ENCODE results near the gene PPP2R2C. TPM values are rescaled to one million over a fixed set of nuclear protein-coding genes. Genes with fewer than 3 reads are reported as not detected.

PPP2R2C gene
- total and polyA plus RNA-seq, 4 experiments from 2014 or later, result not detected

GRCh38 chr4:6449335-6449734 is 23.1 kb downstream of the PPP2R2C start:
- H3K4me3 ChIP-seq (ENCODE audit: low read length in 2 of 2), result no peak overlapping the region
- H3K9me3 Mint-ChIP-seq, result no peaks in the 10 kb centered on the region
- no peaks in the 10 kb centered on the region for H3K4me1 ChIP-seq (ENCODE audit: insufficient read depth, low read length)
- no peaks in the 10 kb centered on the region for H3K36me3 ChIP-seq (ENCODE audit: insufficient read depth, low read length)
- H3K27me3 Mint-ChIP-seq, result peaks cover 5 to 22% of the 10 kb centered on the region in 2 donors
- H3K4me3 Mint-ChIP-seq, result no peak overlapping the region
- H3K36me3 Mint-ChIP-seq, result no peaks in the 10 kb centered on the region
- intact Hi-C loops (cut with micrococcal nuclease), result no loop called here
- H3K27ac ChIP-seq (ENCODE audit: low read depth, low read length), result no peak overlapping the region
- H3K27me3 ChIP-seq (ENCODE audit: insufficient read depth, low read length), result no peaks in the 10 kb centered on the region
- no peaks in the 10 kb centered on the region for H3K4me1 Mint-ChIP-seq
- ChIA-PET POLR2A (ENCODE audit: partially characterized antibody) (no interaction called here), CTCF (ENCODE audit: partially characterized antibody) (no interaction called here)
- no peaks in the 10 kb centered on the region for H3K9me3 ChIP-seq (ENCODE audit: control insufficient read depth in 1 of 2, low read length in 2 of 2)
- DNase-seq, result no peak
- no peak overlapping the region for H3K27ac Mint-ChIP-seq

- H3K27ac Mint-ChIP-seq, result no peak overlapping the region
- ChIA-PET POLR2A (ENCODE audit: partially characterized antibody) (no interaction called here), CTCF (ENCODE audit: partially characterized antibody) (no interaction called here)
- H3K36me3 Mint-ChIP-seq, result no peaks in the 10 kb centered on the region
- Histone ChIP-seq H3K27ac (ENCODE audit: low read depth, low read length) (no peak overlapping the region), H3K4me1 (ENCODE audit: insufficient read depth, low read length) (no peaks in the 10 kb centered on the region), H3K27me3 (ENCODE audit: insufficient read depth, low read length) (no peaks in the 10 kb centered on the region), H3K4me3 (ENCODE audit: low read length in 2 of 2) (no peak overlapping the region), H3K36me3 (ENCODE audit: insufficient read depth, low read length) (no peaks in the 10 kb centered on the region), H3K9me3 (ENCODE audit: control insufficient read depth in 1 of 2, low read length in 2 of 2) (no peaks in the 10 kb centered on the region)
- intact Hi-C loops (cut with micrococcal nuclease), result no loop called here
- H3K4me3 Mint-ChIP-seq, result no peak overlapping the region
- H3K9me3 Mint-ChIP-seq, result no peaks in the 10 kb centered on the region
- peaks cover 5 to 23% of the 10 kb centered on the region in 2 donors for H3K27me3 Mint-ChIP-seq
- H3K4me1 Mint-ChIP-seq, result no peaks in the 10 kb centered on the region
- no peak for DNase-seq
Observed at GRCh38 chr4:6448476-6449170, 23.8 kb downstream of the PPP2R2C start.

- POLR2A ChIA-PET (ENCODE audit: partially characterized antibody), result no interaction called here
- H3K27me3 Mint-ChIP-seq, result peaks cover 5 to 23% of the 10 kb centered on the region in 2 donors
- no peaks in the 10 kb centered on the region for H3K27me3 ChIP-seq (ENCODE audit: insufficient read depth, low read length)
- H3K9me3 ChIP-seq (ENCODE audit: control insufficient read depth in 1 of 2, low read length in 2 of 2), result no peaks in the 10 kb centered on the region
- no peaks in the 10 kb centered on the region for H3K4me1 ChIP-seq (ENCODE audit: insufficient read depth, low read length)
- intact Hi-C loops (cut with micrococcal nuclease), result no loop called here
- H3K9me3 Mint-ChIP-seq, result no peaks in the 10 kb centered on the region
- H3K27ac ChIP-seq (ENCODE audit: low read depth, low read length), result no peak overlapping the region
- H3K36me3 Mint-ChIP-seq, result no peaks in the 10 kb centered on the region
- no peak overlapping the region for H3K27ac Mint-ChIP-seq
- no peaks in the 10 kb centered on the region for H3K4me1 Mint-ChIP-seq
- CTCF ChIA-PET (ENCODE audit: partially characterized antibody), result no interaction called here
- no peak overlapping the region for H3K4me3 ChIP-seq (ENCODE audit: low read length in 2 of 2)
- H3K36me3 ChIP-seq (ENCODE audit: insufficient read depth, low read length), result no peaks in the 10 kb centered on the region
- no peak for DNase-seq
- no peak overlapping the region for H3K4me3 Mint-ChIP-seq
Observed at GRCh38 chr4:6447672-6448171, 24.7 kb downstream of the PPP2R2C start.

GRCh38 chr4:6446538-6447451 is 25.6 kb downstream of the PPP2R2C start:
- intact Hi-C loops (cut with micrococcal nuclease), result no loop called here
- ChIA-PET POLR2A (ENCODE audit: partially characterized antibody) (no interaction called here), CTCF (ENCODE audit: partially characterized antibody) (no interaction called here)
- no peak for DNase-seq
- Histone ChIP-seq H3K27me3 (ENCODE audit: insufficient read depth, low read length) (no peaks in the 10 kb centered on the region), H3K4me3 (ENCODE audit: low read length in 2 of 2) (no peak overlapping the region), H3K36me3 (ENCODE audit: insufficient read depth, low read length) (no peaks in the 10 kb centered on the region), H3K27ac (ENCODE audit: low read depth, low read length) (no peak overlapping the region), H3K9me3 (ENCODE audit: control insufficient read depth in 1 of 2, low read length in 2 of 2) (no peaks in the 10 kb centered on the region), H3K4me1 (ENCODE audit: insufficient read depth, low read length) (no peaks in the 10 kb centered on the region)
- peaks cover 5 to 23% of the 10 kb centered on the region in 2 donors for H3K27me3 Mint-ChIP-seq
- H3K4me3 Mint-ChIP-seq, result no peak overlapping the region
- H3K9me3 Mint-ChIP-seq, result no peaks in the 10 kb centered on the region
- H3K4me1 Mint-ChIP-seq, result no peaks in the 10 kb centered on the region
- H3K36me3 Mint-ChIP-seq, result no peaks in the 10 kb centered on the region
- no peak overlapping the region for H3K27ac Mint-ChIP-seq

- Mint-ChIP-seq H3K4me1 (no peaks in the 10 kb centered on the region), H3K9me3 (peaks cover 0 to 4% (median 0%) of the 10 kb centered on the region in 8 donors), H3K27ac (no peak overlapping the region), H3K36me3 (no peaks in the 10 kb centered on the region), H3K27me3 (peaks cover 7 to 20% of the 10 kb centered on the region in 2 donors), H3K4me3 (no peak overlapping the region)
- ChIA-PET POLR2A (ENCODE audit: partially characterized antibody) (no interaction called here), CTCF (ENCODE audit: partially characterized antibody) (no interaction called here)
- no peaks in the 10 kb centered on the region for H3K27me3 ChIP-seq (ENCODE audit: insufficient read depth, low read length)
- DNase-seq, result no peak
- H3K36me3 ChIP-seq (ENCODE audit: insufficient read depth, low read length), result no peaks in the 10 kb centered on the region
- H3K4me3 ChIP-seq (ENCODE audit: low read length in 2 of 2), result no peak overlapping the region
- no peaks in the 10 kb centered on the region for H3K9me3 ChIP-seq (ENCODE audit: control insufficient read depth in 1 of 2, low read length in 2 of 2)
- intact Hi-C loops (cut with micrococcal nuclease), result no loop called here
- H3K4me1 ChIP-seq (ENCODE audit: insufficient read depth, low read length), result no peaks in the 10 kb centered on the region
- H3K27ac ChIP-seq (ENCODE audit: low read depth, low read length), result no peak overlapping the region
Observed at GRCh38 chr4:6446130-6446482, 26.3 kb downstream of the PPP2R2C start.

- CTCF ChIA-PET (ENCODE audit: partially characterized antibody), result no interaction called here
- Mint-ChIP-seq H3K27me3 (peaks cover 7 to 15% of the 10 kb centered on the region in 2 donors), H3K27ac (no peak overlapping the region), H3K9me3 (peaks cover 0 to 4% (median 0%) of the 10 kb centered on the region in 8 donors), H3K36me3 (no peaks in the 10 kb centered on the region), H3K4me3 (no peak overlapping the region), H3K4me1 (no peaks in the 10 kb centered on the region)
- H3K9me3 ChIP-seq (ENCODE audit: control insufficient read depth in 1 of 2, low read length in 2 of 2), result no peaks in the 10 kb centered on the region
- POLR2A ChIA-PET (ENCODE audit: partially characterized antibody), result no interaction called here
- H3K4me3 ChIP-seq (ENCODE audit: low read length in 2 of 2), result no peak overlapping the region
- no peaks in the 10 kb centered on the region for H3K4me1 ChIP-seq (ENCODE audit: insufficient read depth, low read length)
- no peak overlapping the region for H3K27ac ChIP-seq (ENCODE audit: low read depth, low read length)
- H3K27me3 ChIP-seq (ENCODE audit: insufficient read depth, low read length), result no peaks in the 10 kb centered on the region
- H3K36me3 ChIP-seq (ENCODE audit: insufficient read depth, low read length), result no peaks in the 10 kb centered on the region
- DNase-seq, result no peak
- intact Hi-C loops (cut with micrococcal nuclease), result no loop called here
Observed at GRCh38 chr4:6445403-6446129, 26.8 kb downstream of the PPP2R2C start.

GRCh38 chr4:6444582-6444981 is 27.8 kb downstream of the PPP2R2C start:
- no peak for DNase-seq
- Mint-ChIP-seq H3K27ac (no peak overlapping the region), H3K36me3 (no peaks in the 10 kb centered on the region), H3K27me3 (peaks cover 7 to 15% of the 10 kb centered on the region in 2 donors), H3K4me1 (no peaks in the 10 kb centered on the region), H3K9me3 (peaks cover 0 to 4% (median 0%) of the 10 kb centered on the region in 8 donors), H3K4me3 (no peak overlapping the region)
- H3K36me3 ChIP-seq (ENCODE audit: insufficient read depth, low read length), result no peaks in the 10 kb centered on the region
- H3K4me3 ChIP-seq (ENCODE audit: low read length in 2 of 2), result no peak overlapping the region
- no peaks in the 10 kb centered on the region for H3K9me3 ChIP-seq (ENCODE audit: control insufficient read depth in 1 of 2, low read length in 2 of 2)
- H3K27ac ChIP-seq (ENCODE audit: low read depth, low read length), result no peak overlapping the region
- no peaks in the 10 kb centered on the region for H3K4me1 ChIP-seq (ENCODE audit: insufficient read depth, low read length)
- intact Hi-C loops (cut with micrococcal nuclease), result no loop called here
- ChIA-PET CTCF (ENCODE audit: partially characterized antibody) (no interaction called here), POLR2A (ENCODE audit: partially characterized antibody) (no interaction called here)
- H3K27me3 ChIP-seq (ENCODE audit: insufficient read depth, low read length), result no peaks in the 10 kb centered on the region
